ENCODE results near the gene XPO5. TPM values are rescaled to one million over a fixed set of nuclear protein-coding genes. Genes with fewer than 3 reads are reported as not detected.

The XPO5 gene
- polyA plus RNA-seq, 1 donor (not counting 4 experiments of a cell fraction or from before 2014, with no cell fraction given) = 49.9 TPM

DNA sequence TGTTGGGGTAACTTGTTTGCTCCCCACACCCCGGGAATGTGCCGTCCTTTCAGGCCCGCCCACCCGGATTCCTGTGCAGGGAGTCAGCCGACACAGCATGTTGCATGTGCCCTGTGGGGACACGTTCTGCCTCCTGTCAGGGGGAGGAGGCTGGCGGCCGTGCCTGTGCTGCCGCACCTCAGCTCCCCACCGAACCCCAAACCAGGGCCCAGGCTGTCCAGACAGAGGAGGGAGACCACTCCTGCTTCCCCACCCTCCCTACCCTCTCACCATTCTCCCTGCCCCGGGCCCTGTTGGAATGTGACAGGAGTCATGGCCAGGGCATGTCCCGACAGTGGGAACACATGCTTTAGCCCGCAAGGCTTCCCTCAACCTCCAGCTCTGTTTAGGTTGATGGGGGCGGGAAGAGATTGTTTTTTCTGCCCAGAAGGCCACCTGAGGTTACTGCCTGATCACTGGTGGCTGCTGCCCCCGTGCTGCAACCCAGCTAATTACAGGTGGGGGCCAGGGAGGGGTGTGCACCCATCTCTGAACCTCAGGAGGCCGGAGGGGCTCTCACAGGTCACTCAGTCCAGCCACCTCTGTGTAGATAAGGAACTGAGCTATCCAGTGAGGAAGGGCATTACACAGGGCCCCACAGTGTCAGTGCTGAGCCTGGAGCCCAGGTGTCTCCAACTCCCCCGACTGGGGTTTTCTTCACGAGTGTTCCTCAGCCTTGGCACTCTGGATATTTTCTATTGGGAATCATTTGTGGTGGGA, 79.3 kb downstream of the XPO5 start:
- no peak overlapping the region for H2AFZ ChIP-seq (ENCODE audit: control insufficient read depth, low read length)
- FAIRE-seq = peak; percentile 88
- peak; percentile 98 for DNase-seq (ENCODE audit: low read depth, low spot score)

DNA sequence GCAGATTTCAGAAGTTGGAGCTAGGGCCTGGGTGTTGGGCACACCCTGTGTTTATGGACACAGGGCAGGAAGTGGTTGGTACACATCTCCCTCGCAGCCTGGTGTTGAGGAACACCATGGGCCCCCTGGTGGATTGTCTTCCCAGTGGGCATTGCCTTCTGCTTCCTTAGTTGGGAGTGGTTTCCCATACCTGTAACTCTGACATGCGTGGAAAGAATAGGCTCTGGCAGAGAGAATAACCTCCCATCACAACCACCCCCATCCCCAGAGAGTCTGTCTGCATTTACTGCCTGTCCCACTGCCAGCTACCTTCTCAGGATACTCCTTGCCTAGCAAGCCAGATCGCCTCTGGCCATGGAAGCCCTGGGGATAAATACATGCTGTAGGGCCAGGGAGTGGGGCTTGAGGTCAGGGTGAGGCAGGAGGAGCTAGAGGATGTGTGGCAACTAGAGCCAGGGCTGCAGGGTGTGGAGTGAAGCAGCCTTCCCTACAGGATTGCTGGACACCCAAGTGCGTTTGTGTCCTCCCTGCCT, 80.4 kb downstream of the XPO5 start:
- DNase-seq (ENCODE audit: low read depth, low spot score) (no peak), FAIRE-seq (peak; percentile 84)
- no peaks in the 10 kb centered on the region for H4K20me1 ChIP-seq (ENCODE audit: control insufficient read depth, extremely low read depth, insufficient read depth, low read length)
- dilution Hi-C loops (cut with MboI; ENCODE audit: extremely low pct_ligation_motif_present, low sequenced_read_pairs) = no loop called here
- peak overlapping the region; percentile 49 for H3K9ac ChIP-seq (ENCODE audit: control insufficient read depth, extremely low read depth, insufficient read depth, low read length)
- no peak overlapping the region for H2AFZ ChIP-seq (ENCODE audit: control insufficient read depth, low read length)
- no peaks in the 10 kb centered on the region for H3K9me1 ChIP-seq (ENCODE audit: control insufficient read depth, extremely low read depth, insufficient read depth, low read length)
- H3K4me3 ChIP-seq (ENCODE audit: control insufficient read depth in 2 of 3, extremely low read depth in 1 of 3, insufficient read depth in 2 of 3, low read depth in 1 of 3, low read length in 3 of 3) = no peak overlapping the region
- H3K4me1 ChIP-seq (ENCODE audit: control insufficient read depth, extremely low read depth, insufficient read depth, low read length) = peaks cover 59% of the 10 kb centered on the region
- peaks cover 22 to 42% of the 10 kb centered on the region in 2 experiments for H3K36me3 ChIP-seq (ENCODE audit: control insufficient read depth in 2 of 2, extremely low read depth in 1 of 2, insufficient read depth in 2 of 2, low read length in 2 of 2)
- H3K79me2 ChIP-seq (ENCODE audit: control insufficient read depth, insufficient read depth, low read length) = peaks cover 4% of the 10 kb centered on the region
- TF ChIP-seq EZH2 (IDR thresholded peaks at IDR 0.05; ENCODE audit: low read length) = no peak
- TF ChIP-seq, protein P1, sequence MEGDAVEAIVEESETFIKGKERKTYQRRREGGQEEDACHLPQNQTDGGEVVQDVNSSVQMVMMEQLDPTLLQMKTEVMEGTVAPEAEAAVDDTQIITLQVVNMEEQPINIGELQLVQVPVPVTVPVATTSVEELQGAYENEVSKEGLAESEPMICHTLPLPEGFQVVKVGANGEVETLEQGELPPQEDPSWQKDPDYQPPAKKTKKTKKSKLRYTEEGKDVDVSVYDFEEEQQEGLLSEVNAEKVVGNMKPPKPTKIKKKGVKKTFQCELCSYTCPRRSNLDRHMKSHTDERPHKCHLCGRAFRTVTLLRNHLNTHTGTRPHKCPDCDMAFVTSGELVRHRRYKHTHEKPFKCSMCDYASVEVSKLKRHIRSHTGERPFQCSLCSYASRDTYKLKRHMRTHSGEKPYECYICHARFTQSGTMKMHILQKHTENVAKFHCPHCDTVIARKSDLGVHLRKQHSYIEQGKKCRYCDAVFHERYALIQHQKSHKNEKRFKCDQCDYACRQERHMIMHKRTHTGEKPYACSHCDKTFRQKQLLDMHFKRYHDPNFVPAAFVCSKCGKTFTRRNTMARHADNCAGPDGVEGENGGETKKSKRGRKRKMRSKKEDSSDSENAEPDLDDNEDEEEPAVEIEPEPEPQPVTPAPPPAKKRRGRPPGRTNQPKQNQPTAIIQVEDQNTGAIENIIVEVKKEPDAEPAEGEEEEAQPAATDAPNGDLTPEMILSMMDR (optimal IDR thresholded peaks at IDR 0.05 in 1 of 3, IDR thresholded peaks at IDR 0.05 in 1 of 3, conservative IDR thresholded peaks at IDR 0.05 in 1 of 3; ENCODE audit: extremely low read depth in 1 of 3, insufficient read depth in 2 of 3, low read length in 3 of 3) = peak in 2 of 3 experiments; percentile 35 to 59
- H3K4me2 ChIP-seq (ENCODE audit: control insufficient read depth, extremely low read depth, insufficient read depth, low read depth, low read length) = peak overlapping the region; percentile 69
- no peaks in the 10 kb centered on the region for H3K27me3 ChIP-seq (ENCODE audit: control insufficient read depth, extremely low read depth, insufficient read depth, low read length)
- no peaks in the 10 kb centered on the region for H3K9me3 ChIP-seq (ENCODE audit: control insufficient read depth, low read depth, low read length)
- peak overlapping the region; percentile 79 for H3K27ac ChIP-seq (ENCODE audit: control insufficient read depth, insufficient read depth, low read length)

More for the DNA sequence above, 79.3 kb downstream of the XPO5 start:
- Histone ChIP-seq H3K27me3 (ENCODE audit: control insufficient read depth, extremely low read depth, insufficient read depth, low read length) (no peaks in the 10 kb centered on the region), H3K36me3 (ENCODE audit: control insufficient read depth in 2 of 2, extremely low read depth in 1 of 2, insufficient read depth in 2 of 2, low read length in 2 of 2) (peaks cover 23 to 49% of the 10 kb centered on the region in 2 experiments), H3K79me2 (ENCODE audit: control insufficient read depth, insufficient read depth, low read length) (peaks cover 4% of the 10 kb centered on the region), H3K9ac (ENCODE audit: control insufficient read depth, extremely low read depth, insufficient read depth, low read length) (peak overlapping the region; percentile 49), H3K27ac (ENCODE audit: control insufficient read depth, insufficient read depth, low read length) (peak overlapping the region; percentile 79), H3K4me2 (ENCODE audit: control insufficient read depth, extremely low read depth, insufficient read depth, low read depth, low read length) (peak overlapping the region; percentile 69), H3K4me3 (ENCODE audit: control insufficient read depth in 2 of 3, extremely low read depth in 1 of 3, insufficient read depth in 2 of 3, low read depth in 1 of 3, low read length in 3 of 3) (peak overlapping the region in 1 of 3 experiments; percentile 47), H4K20me1 (ENCODE audit: control insufficient read depth, extremely low read depth, insufficient read depth, low read length) (no peaks in the 10 kb centered on the region), H3K4me1 (ENCODE audit: control insufficient read depth, extremely low read depth, insufficient read depth, low read length) (peaks cover 58% of the 10 kb centered on the region), H3K9me3 (ENCODE audit: control insufficient read depth, low read depth, low read length) (no peaks in the 10 kb centered on the region), H3K9me1 (ENCODE audit: control insufficient read depth, extremely low read depth, insufficient read depth, low read length) (no peaks in the 10 kb centered on the region)
- dilution Hi-C loops (cut with MboI; ENCODE audit: extremely low pct_ligation_motif_present, low sequenced_read_pairs) = no loop called here
- TF ChIP-seq EZH2 (IDR thresholded peaks at IDR 0.05; ENCODE audit: low read length) = no peak
- TF ChIP-seq, protein P1 (optimal IDR thresholded peaks at IDR 0.05 in 1 of 3, IDR thresholded peaks at IDR 0.05 in 1 of 3, conservative IDR thresholded peaks at IDR 0.05 in 1 of 3; ENCODE audit: extremely low read depth in 1 of 3, insufficient read depth in 2 of 3, low read length in 3 of 3) = peak in 2 of 3 experiments; percentile 81 to 87
